ENCODE measurements around the gene AP1AR. TPM values are rescaled to one million over a fixed set of nuclear protein-coding genes. Genes with fewer than 3 reads are reported as not detected.

AP1AR gene
- polyA plus RNA-seq, 2 of the 4 experiments (the other 2 are of a cell fraction), result 16.0 to 34.6 TPM

DNA sequence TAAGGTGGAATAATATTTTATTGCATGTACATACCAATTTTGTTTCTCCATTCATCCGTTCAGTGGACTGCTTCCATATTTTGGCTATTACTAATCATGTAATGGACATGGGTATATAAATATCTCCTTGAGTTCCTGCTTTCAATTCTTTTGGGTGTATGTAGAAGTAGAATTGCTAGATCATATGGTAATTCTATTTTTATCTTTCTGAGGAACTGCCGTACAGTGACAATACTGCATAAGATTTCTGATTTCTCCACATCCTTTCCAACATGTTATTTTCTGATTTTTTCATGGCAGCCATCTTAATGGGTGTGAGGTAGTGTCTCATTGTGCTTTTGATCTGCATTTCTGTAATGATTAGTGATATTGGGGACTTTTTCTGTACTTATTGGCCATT is 84.8 kb downstream of the AP1AR start:
- Histone ChIP-seq H3K4me1 (no peaks in the 10 kb centered on the region), H3K4me3 (no peak overlapping the region), H3K9me3 (no peaks in the 10 kb centered on the region), H3K27ac (no peak overlapping the region), H3K4me2 (no peak overlapping the region)
- WGBS (ENCODE audit: missing lambda C conversion rate), result 92% methylated on average over 2 of the region's 2 CpGs
- POLR2A ChIA-PET, result no interaction called here
- DNase-seq (ENCODE audit: low read depth in 1 of 2, low spot score in 1 of 2) (no peak), ATAC-seq (no peak), FAIRE-seq (no peak)
- CTCF ChIA-PET, result no interaction called here
- TF ChIP-seq, protein P1, sequence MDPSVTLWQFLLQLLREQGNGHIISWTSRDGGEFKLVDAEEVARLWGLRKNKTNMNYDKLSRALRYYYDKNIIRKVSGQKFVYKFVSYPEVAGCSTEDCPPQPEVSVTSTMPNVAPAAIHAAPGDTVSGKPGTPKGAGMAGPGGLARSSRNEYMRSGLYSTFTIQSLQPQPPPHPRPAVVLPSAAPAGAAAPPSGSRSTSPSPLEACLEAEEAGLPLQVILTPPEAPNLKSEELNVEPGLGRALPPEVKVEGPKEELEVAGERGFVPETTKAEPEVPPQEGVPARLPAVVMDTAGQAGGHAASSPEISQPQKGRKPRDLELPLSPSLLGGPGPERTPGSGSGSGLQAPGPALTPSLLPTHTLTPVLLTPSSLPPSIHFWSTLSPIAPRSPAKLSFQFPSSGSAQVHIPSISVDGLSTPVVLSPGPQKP (IDR thresholded peaks at IDR 0.05; ENCODE audit: low read depth, low read length), result no peak
- no peak for TF ChIP-seq CHD2 (IDR thresholded peaks at IDR 0.05; ENCODE audit: low read length, partially characterized antibody)
- TF ChIP-seq POLR2A (IDR thresholded peaks at IDR 0.05; ENCODE audit: low read length), result no peak
- no peak for TF ChIP-seq E2F6 (IDR thresholded peaks at IDR 0.05; ENCODE audit: borderline replicate concordance, low read depth)
- TF ChIP-seq MAFK (IDR thresholded peaks at IDR 0.05; ENCODE audit: partially characterized antibody), result no peak
- TF ChIP-seq PHF8 (IDR thresholded peaks at IDR 0.05; ENCODE audit: borderline replicate concordance, low read depth), result no peak
- TF ChIP-seq, protein P2, sequence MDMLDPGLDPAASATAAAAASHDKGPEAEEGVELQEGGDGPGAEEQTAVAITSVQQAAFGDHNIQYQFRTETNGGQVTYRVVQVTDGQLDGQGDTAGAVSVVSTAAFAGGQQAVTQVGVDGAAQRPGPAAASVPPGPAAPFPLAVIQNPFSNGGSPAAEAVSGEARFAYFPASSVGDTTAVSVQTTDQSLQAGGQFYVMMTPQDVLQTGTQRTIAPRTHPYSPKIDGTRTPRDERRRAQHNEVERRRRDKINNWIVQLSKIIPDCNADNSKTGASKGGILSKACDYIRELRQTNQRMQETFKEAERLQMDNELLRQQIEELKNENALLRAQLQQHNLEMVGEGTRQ (IDR thresholded peaks at IDR 0.05), result no peak

GRCh38 chr4:112318239-112319142 is 86.9 kb downstream of the AP1AR start:
- ChIA-PET POLR2A (no interaction called here), CTCF (interaction anchor here (1.0 to 1.2 kb wide), 2 partner anchors 206 to 289 kb away, joined by 3 read pairs; no protein-coding TSS in a partner anchor)
- FAIRE-seq, result no peak
- no peak for DNase-seq (ENCODE audit: low read depth in 1 of 2, low spot score in 1 of 2)
- H3K27ac ChIP-seq, result no peak overlapping the region
- no peak for ATAC-seq
- H3K4me2 ChIP-seq, result no peak overlapping the region
- no peaks in the 10 kb centered on the region for H3K4me1 ChIP-seq
- WGBS (ENCODE audit: missing lambda C conversion rate), result 69% methylated on average over 5 of the region's 5 CpGs
- H3K4me3 ChIP-seq, result no peak overlapping the region
- no peaks in the 10 kb centered on the region for H3K9me3 ChIP-seq
- no peak for TF ChIP-seq EHMT2 (IDR thresholded peaks at IDR 0.05; ENCODE audit: low read depth)
- TF ChIP-seq HMGXB4 (CRISPR knock-in tag; IDR thresholded peaks at IDR 0.05; ENCODE audit: borderline replicate concordance), result no peak
- no peak for TF ChIP-seq TP53 (CRISPR knock-in tag; IDR thresholded peaks at IDR 0.05)
- TF ChIP-seq ZNF302 (CRISPR knock-in tag; IDR thresholded peaks at IDR 0.05), result no peak
- TF ChIP-seq ZSCAN20 (CRISPR knock-in tag; IDR thresholded peaks at IDR 0.05), result no peak
- no peak for TF ChIP-seq RCOR1 (IDR thresholded peaks at IDR 0.05; ENCODE audit: low read depth, low read length)
- TF ChIP-seq JUN (IDR thresholded peaks at IDR 0.05), result no peak
- no peak for TF ChIP-seq HOXB5 (CRISPR knock-in tag; IDR thresholded peaks at IDR 0.05)
- no peak for TF ChIP-seq ZFP36 (IDR thresholded peaks at IDR 0.05; ENCODE audit: borderline replicate concordance, partially characterized antibody)
- TF ChIP-seq FOXS1 (CRISPR knock-in tag; IDR thresholded peaks at IDR 0.05), result no peak
- TF ChIP-seq EHF (CRISPR knock-in tag; IDR thresholded peaks at IDR 0.05), result no peak
- no peak for TF ChIP-seq MAZ (IDR thresholded peaks at IDR 0.05; ENCODE audit: borderline replicate concordance, low read depth, low read length)
- no peak for TF ChIP-seq HEYL (CRISPR knock-in tag; IDR thresholded peaks at IDR 0.05)
- no peak for TF ChIP-seq NFE2L2 (conservative IDR thresholded peaks at IDR 0.05; ENCODE audit: low read length)
- no peak for TF ChIP-seq HDAC2 (IDR thresholded peaks at IDR 0.05)

Other genes starting within 250 kb of the AP1AR start
- gene FAM241A, start 86.3 kb upstream of the AP1AR start, polyA plus RNA-seq (2011; rRNA removed), result 1.5 and 2.3 TPM in 2 replicates
- 0.59 to 0.67 TPM (median 0.63 TPM) in 3 replicates for gene FAM241A, start 86.3 kb upstream of the AP1AR start, polyA plus RNA-seq (2017; fragmentation: RNase III; extraction: RNeasy Plus Mini Kit Qiagen cat#74134 plus additional on column Dnase treatment)
- 7.9 and 9.2 TPM in 2 replicates for gene TIFA, start 54.1 kb downstream of the AP1AR start, polyA plus RNA-seq (2011; rRNA removed)
- gene TIFA, start 54.1 kb downstream of the AP1AR start, polyA plus RNA-seq (2017; fragmentation: RNase III; extraction: RNeasy Plus Mini Kit Qiagen cat#74134 plus additional on column Dnase treatment), result 3.3 to 3.4 TPM (median 3.3 TPM) in 3 replicates
- 15.0 and 15.9 TPM in 2 replicates for gene ALPK1, start 65.6 kb downstream of the AP1AR start, polyA plus RNA-seq (2011; rRNA removed)
- gene ALPK1, start 65.6 kb downstream of the AP1AR start, polyA plus RNA-seq (2017; fragmentation: RNase III; extraction: RNeasy Plus Mini Kit Qiagen cat#74134 plus additional on column Dnase treatment), result 3.3 to 4.0 TPM (median 3.5 TPM) in 3 replicates